Erythroblast (primary cell): ENCODE measurements around the gene SLC26A8.

ENCODE experiments used
- GATA1 ChIP-seq: IDR thresholded peaks from 2 replicates; pipeline ENCODE4 v1.6.1; 2011; ENCODE audit warnings: low read depth, mild to moderate bottlenecking, control low read depth, low read length, moderate library complexity
- POLR2A ChIP-seq: IDR thresholded peaks from 2 replicates; pipeline ENCODE4 v1.6.1; 2011; ENCODE audit warnings: mild to moderate bottlenecking, low read length

DNA sequence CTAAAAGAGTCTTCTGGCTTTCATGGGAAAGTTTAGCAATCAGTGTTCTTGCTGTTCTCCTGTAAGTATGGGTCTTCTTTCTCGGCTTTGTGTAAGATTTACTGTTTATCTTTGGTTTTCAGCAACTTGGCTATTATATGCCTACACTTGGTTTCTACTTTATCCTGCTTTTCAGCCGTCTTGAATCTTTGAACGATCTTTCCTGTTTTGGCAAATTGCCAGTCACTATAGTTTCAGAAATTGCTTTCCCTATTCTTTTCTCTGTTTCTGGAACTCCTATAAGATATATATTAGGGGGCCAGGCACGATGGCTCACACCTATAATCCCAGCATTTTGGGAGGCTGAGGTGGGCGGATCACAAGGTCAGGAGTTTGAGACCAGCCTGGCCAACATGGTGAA is 89.0 kb downstream of the SLC26A8 start:
- TF ChIP-seq POLR2A = no peak
- TF ChIP-seq GATA1 = no peak
